Measurements from ENCODE around the gene IL4R. TPM values are rescaled to one million over a fixed set of nuclear protein-coding genes. Genes with fewer than 3 reads are reported as not detected.
"Not testable (repeated sequence)": the region's sequence is repeated elsewhere in the genome, so short reads cannot be mapped to it uniquely, and the experiment has no call there.

IL4R gene
- polyA plus RNA-seq, 1 donor: 12.1 TPM

DNA sequence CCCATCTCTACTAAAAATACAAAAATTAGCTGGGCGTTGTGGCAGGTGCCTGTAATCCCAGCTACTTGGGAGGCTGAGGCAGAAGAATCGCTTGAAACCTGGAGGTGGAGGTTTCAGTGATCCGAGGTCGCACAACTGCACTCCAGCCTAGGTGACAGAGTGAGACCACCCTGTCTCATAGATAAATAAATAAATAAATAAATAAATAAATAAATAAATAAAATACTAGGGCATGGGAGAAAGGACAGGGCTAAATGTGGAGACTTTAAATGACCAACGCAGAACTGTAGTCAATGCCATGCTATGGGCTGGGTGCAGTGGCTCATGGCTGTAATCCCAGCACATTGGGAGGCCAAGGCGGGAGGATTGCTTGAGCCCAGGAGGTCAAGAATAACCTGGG lies 25.5 kb upstream of the IL4R start:
- not testable (repeated sequence) for DNase-seq

- DNase-seq: no peak
Observed at GRCh38 chr16:27289669-27290068, 24.1 kb upstream of the IL4R start.

- DNase-seq: no peak
Observed at GRCh38 chr16:27290562-27290961, 23.2 kb upstream of the IL4R start.

DNA sequence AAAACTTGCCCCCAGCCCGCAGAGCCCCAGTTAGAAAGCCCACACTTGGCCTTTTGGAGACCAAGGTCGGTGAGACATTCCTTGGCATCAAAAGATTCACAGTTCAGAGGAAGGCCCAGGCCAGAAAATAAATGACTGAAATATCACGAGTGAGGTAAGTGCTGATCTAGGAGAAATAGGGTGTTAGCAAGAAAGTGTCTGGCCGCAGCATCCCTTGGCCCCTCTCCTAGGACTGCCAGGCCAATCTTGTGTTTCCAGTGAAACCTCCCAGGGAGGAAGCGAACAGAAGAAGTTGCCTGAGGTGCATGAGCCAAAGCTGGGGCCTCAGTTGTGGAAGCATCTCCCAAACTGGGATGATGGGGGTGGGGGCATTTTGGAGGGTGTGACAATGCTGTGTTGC lies 22.7 kb upstream of the IL4R start:
- no peak for DNase-seq

DNA sequence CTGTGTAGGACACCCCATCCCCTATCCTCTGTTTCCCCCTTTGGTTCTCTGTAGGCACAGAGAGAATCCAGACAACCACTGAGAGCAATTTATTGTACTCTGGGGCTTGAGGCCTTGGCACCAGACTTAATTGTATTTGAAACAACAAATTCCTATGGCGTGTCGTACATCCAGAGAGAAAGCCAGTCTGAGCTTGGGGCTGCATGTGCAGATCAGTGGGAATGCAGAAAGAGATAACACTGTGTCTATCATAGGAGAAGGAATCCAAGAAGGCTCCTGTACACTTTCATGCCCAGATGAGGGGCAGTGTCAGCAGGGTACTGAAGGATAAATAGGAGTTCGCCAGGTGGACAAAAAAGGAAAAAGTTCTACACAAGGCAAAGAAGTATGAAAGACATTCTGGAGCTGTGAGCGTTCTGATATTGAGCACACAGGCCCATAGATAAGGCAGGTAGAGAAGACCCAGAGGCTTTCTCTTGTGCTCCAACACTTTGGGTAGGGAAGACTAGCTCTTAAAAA lies 22.0 kb upstream of the IL4R start:
- no peak for DNase-seq

- DNase-seq: no peak
Observed at GRCh38 chr16:27293343-27293742, 20.4 kb upstream of the IL4R start.

- no peak for DNase-seq
Observed at GRCh38 chr16:27298132-27298531, 15.6 kb upstream of the IL4R start.

DNA sequence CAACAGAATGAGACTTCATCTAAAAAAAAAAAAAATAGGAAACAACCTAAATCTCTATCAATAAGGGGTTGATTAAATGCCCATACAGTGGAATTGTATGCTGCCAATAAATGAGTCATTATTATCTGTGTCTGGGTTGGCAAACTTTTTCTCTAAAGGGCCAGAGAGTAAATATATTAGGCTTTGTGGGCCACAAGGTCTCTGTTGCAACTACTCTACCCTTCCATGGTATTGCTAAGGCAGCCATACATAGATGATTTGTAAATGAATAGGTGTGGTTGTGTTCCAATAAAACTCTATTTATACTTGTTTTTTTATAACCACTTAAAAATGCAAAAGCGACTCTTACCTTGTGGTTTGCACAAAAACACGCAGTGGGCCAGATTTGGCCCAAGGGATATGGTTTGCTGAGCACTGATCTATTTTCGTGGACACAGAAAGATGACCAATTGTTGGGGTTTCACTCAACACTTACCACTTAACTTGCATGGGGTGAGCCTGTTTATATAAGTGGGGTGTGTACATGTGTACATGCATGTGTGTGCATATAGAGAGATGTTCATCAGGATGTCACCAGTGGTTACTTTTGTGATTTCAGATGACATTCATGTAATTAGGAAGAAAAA lies 12.4 kb upstream of the IL4R start:
- DNase-seq: no peak

- no peak for DNase-seq
Observed at GRCh38 chr16:27302126-27302525, 11.6 kb upstream of the IL4R start.

- no peak for DNase-seq
Observed at GRCh38 chr16:27303256-27304100, 10.3 kb upstream of the IL4R start.

DNA sequence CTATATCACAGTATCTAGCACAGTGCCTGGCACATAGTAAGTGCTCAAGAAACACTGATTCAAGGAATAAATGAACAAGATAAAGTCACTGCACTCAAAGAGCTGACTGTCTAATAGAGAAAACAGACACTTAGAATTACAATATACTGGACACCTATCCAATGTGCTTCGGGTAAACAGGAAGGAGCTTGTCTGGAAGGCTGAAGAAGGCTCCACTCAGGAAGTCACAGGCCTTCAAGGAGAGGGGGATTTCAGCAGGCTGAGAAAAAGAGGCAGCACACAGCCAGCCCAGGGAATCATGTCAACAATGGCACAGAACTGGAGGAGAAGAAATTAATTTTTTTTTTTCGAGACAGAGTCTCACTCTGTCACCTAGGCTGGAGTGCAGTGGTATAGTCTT lies 9.7 kb upstream of the IL4R start:
- DNase-seq: no peak

- no peak for DNase-seq
Observed at GRCh38 chr16:27304881-27305745, 8.7 kb upstream of the IL4R start.

GRCh38 chr16:27305839-27306442 lies 7.8 kb upstream of the IL4R start:
- DNase-seq: no peak

- no peak for DNase-seq
Observed at GRCh38 chr16:27308792-27309191, 5.0 kb upstream of the IL4R start.

GRCh38 chr16:27310576-27311447 lies 3.0 kb upstream of the IL4R start:
- DNase-seq: no peak

DNA sequence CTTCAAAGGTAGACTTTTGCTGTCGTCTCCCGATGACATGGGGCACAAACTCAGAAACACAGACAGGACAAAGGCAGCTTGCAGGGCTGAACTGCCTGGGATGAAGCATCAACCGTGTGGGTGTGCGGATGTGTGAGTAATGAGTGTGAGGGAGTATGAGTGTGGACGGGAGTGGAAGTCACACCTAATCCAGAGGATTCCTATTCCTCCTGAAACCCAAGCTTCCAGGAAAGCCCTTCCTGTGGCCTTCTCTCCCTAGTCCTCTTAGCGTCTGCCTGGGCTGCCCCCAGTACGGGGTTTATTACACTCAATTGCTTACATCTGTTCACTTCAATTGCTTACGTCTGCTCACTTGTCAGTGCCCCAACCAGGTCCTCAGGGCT lies 2.3 kb upstream of the IL4R start:
- DNase-seq: no peak

GRCh38 chr16:27311897-27312303 lies 1.9 kb upstream of the IL4R start:
- no peak for DNase-seq

- DNase-seq: no peak
Observed at GRCh38 chr16:27312580-27313421, 973 bp upstream of the IL4R start.

DNA sequence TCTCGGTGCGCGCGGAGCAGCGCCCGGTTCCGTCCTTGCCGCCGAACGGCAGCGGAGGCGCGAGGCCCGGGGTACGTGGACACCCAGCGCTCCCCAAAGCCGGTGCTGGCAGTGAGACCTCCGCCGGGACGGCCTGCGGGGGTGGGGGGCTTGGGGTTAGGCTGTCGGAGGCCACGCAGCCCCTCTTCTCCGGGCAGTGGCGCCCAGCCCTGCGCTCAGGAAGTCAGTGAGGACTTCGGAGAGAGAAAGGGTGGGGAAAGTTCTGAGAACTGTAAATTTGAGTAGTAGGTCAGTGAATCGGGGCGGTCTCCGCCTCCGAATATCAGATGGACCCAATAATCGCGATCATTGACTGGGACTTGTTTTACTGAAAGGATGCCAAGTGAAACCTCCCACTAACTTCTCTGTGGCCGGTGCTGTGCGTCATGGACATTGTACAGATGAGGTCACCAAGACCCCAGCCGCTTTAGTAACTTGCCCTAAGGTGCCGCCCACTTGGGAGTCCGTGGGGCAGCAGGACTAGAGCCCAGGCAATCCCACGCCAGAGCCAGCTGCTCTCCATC lies 468 bp downstream of the IL4R start:
- DNase-seq: peak; percentile 65

- no peak for DNase-seq
Observed at GRCh38 chr16:27314986-27315332, 1.2 kb downstream of the IL4R start.

All from hindlimb muscle (tissue), 1 donor.